ENCODE results near the gene SIRPB2. TPM values are rescaled to one million over a fixed set of nuclear protein-coding genes. Genes with fewer than 3 reads are reported as not detected.

SIRPB2 gene
- total and polyA plus RNA-seq, 2 of the 4 experiments (the other 2 are of a cell fraction): not detected

DNA sequence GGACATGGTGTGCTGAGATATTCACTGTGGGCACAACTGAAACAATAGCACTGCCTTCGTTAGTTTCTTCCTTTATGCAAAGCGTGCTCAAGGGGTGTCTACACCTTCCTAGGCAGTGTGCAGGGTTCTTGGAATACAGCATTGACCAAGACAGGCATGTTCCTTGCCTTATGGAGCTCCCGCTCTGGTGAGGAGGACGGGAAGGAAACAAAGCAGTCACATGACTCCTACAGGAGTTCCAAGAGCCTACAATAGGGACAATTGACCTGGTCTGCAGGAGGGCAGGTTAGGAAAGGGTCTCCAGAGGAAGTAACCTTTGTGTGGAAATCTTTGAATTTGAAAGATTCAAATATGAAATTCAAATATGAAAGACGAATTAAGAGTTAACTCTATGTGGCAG lies 25.8 kb upstream of the SIRPB2 start:
- no peak overlapping the region for H3K4ac ChIP-seq (ENCODE audit: low read depth, low read length)
- no peak overlapping the region for H2AK5ac ChIP-seq (ENCODE audit: low read depth, low read length)
- intact Hi-C loops (cut with micrococcal nuclease): no loop called here
- in situ Hi-C loops (cut with MboI; ENCODE audit: low sequenced_read_pairs): no loop called here
- no peak overlapping the region for H3K4me2 ChIP-seq (ENCODE audit: low read depth, low read length)
- H3K4me3 ChIP-seq (ENCODE audit: insufficient read depth, low read depth, low read length): no peak overlapping the region
- no peak overlapping the region for H3K14ac ChIP-seq (replicated peaks; ENCODE audit: low read depth, low read length)
- H3K9me3 ChIP-seq (ENCODE audit: control insufficient read depth, insufficient read depth, low read length): no peaks in the 10 kb centered on the region
- no peaks in the 10 kb centered on the region for H3K4me1 ChIP-seq (ENCODE audit: control insufficient read depth, insufficient read depth, low read length)
- no peak overlapping the region for H4K91ac ChIP-seq (ENCODE audit: insufficient read depth, low read depth, low read length)
- CTCF ChIA-PET: no interaction called here
- H4K8ac ChIP-seq (ENCODE audit: low read depth in 2 of 2, low read length in 2 of 2): no peak overlapping the region
- POLR2A ChIA-PET (ENCODE audit: unreplicated experiment): no interaction called here
- H3K36me3 ChIP-seq (ENCODE audit: control insufficient read depth, insufficient read depth, low read length): no peaks in the 10 kb centered on the region
- no peaks in the 10 kb centered on the region for H4K20me1 ChIP-seq (ENCODE audit: insufficient read depth, low read length)
- H3K9ac ChIP-seq (ENCODE audit: low read depth, low read length): no peak overlapping the region
- H2BK120ac ChIP-seq (ENCODE audit: low read depth, low read length): no peak overlapping the region
- H2BK15ac ChIP-seq (ENCODE audit: low read depth, low read length): no peak overlapping the region
- no peak overlapping the region for H3K27ac ChIP-seq (ENCODE audit: insufficient read depth, low read length)
- H2BK5ac ChIP-seq (ENCODE audit: low read depth, low read length, poor library complexity, severe bottlenecking): no peak overlapping the region
- BruUV-seq (replicated peaks): no TSS peak
- H3K18ac ChIP-seq (ENCODE audit: low read depth, low read length): no peak overlapping the region
- dilution Hi-C loops (cut with HindIII; ENCODE audit: low sequenced_read_pairs, unreplicated experiment): no loop called here
- DNase-seq (no peak), ATAC-seq (ENCODE audit: low read depth) (no peak)
- no peak overlapping the region for H3K23ac ChIP-seq (ENCODE audit: low read depth, low read length)
- H2AK9ac ChIP-seq (replicated peaks; ENCODE audit: low read depth, low read length, poor library complexity): no peak overlapping the region
- no peak overlapping the region for H3K56ac ChIP-seq (ENCODE audit: extremely low read depth, insufficient read depth, low read length)
- TF ChIP-seq MXI1 (IDR thresholded peaks at IDR 0.05; ENCODE audit: borderline replicate concordance, low read depth, low read length): no peak
- no peak for TF ChIP-seq RCOR1 (IDR thresholded peaks at IDR 0.05; ENCODE audit: insufficient replicate concordance, low read length)
- TF ChIP-seq MAZ (IDR thresholded peaks at IDR 0.05; ENCODE audit: borderline replicate concordance, low read depth, low read length): no peak
- no peak for TF ChIP-seq CEBPB (IDR thresholded peaks at IDR 0.05; ENCODE audit: low read depth, low read length)
- TF ChIP-seq, protein P1, sequence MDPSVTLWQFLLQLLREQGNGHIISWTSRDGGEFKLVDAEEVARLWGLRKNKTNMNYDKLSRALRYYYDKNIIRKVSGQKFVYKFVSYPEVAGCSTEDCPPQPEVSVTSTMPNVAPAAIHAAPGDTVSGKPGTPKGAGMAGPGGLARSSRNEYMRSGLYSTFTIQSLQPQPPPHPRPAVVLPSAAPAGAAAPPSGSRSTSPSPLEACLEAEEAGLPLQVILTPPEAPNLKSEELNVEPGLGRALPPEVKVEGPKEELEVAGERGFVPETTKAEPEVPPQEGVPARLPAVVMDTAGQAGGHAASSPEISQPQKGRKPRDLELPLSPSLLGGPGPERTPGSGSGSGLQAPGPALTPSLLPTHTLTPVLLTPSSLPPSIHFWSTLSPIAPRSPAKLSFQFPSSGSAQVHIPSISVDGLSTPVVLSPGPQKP (IDR thresholded peaks at IDR 0.05; ENCODE audit: borderline replicate concordance, low read depth, low read length): no peak
- TF ChIP-seq, protein P2, sequence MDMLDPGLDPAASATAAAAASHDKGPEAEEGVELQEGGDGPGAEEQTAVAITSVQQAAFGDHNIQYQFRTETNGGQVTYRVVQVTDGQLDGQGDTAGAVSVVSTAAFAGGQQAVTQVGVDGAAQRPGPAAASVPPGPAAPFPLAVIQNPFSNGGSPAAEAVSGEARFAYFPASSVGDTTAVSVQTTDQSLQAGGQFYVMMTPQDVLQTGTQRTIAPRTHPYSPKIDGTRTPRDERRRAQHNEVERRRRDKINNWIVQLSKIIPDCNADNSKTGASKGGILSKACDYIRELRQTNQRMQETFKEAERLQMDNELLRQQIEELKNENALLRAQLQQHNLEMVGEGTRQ (IDR thresholded peaks at IDR 0.05; ENCODE audit: low read depth, low read length): no peak
- no peak for TF ChIP-seq RAD21 (IDR thresholded peaks at IDR 0.05; ENCODE audit: low read length)
- TF ChIP-seq CHD1 (IDR thresholded peaks at IDR 0.05; ENCODE audit: low read depth, low read length): no peak
- TF ChIP-seq NFE2L2 (IDR thresholded peaks at IDR 0.05; ENCODE audit: low read depth, low read length): no peak
- no peak for TF ChIP-seq RFX5 (IDR thresholded peaks at IDR 0.05; ENCODE audit: low read depth, low read length)
- TF ChIP-seq BHLHE40 (IDR thresholded peaks at IDR 0.05; ENCODE audit: low read depth, low read length): no peak
- TF ChIP-seq SMC3 (IDR thresholded peaks at IDR 0.05; ENCODE audit: low read depth, low read length): no peak
- no peak for TF ChIP-seq MAFK (IDR thresholded peaks at IDR 0.05; ENCODE audit: low read depth, low read length)
- TF ChIP-seq POLR2A (IDR thresholded peaks at IDR 0.05; ENCODE audit: low read depth, low read length): no peak
- TF ChIP-seq, protein P3, sequence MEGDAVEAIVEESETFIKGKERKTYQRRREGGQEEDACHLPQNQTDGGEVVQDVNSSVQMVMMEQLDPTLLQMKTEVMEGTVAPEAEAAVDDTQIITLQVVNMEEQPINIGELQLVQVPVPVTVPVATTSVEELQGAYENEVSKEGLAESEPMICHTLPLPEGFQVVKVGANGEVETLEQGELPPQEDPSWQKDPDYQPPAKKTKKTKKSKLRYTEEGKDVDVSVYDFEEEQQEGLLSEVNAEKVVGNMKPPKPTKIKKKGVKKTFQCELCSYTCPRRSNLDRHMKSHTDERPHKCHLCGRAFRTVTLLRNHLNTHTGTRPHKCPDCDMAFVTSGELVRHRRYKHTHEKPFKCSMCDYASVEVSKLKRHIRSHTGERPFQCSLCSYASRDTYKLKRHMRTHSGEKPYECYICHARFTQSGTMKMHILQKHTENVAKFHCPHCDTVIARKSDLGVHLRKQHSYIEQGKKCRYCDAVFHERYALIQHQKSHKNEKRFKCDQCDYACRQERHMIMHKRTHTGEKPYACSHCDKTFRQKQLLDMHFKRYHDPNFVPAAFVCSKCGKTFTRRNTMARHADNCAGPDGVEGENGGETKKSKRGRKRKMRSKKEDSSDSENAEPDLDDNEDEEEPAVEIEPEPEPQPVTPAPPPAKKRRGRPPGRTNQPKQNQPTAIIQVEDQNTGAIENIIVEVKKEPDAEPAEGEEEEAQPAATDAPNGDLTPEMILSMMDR (conservative IDR thresholded peaks at IDR 0.05; ENCODE audit: low read depth, low read length): no peak
- no peak for TF ChIP-seq FOS (IDR thresholded peaks at IDR 0.05; ENCODE audit: low read depth, low read length)
- H2AFZ ChIP-seq (replicated peaks; ENCODE audit: low read length, poor library complexity): no peak overlapping the region
- H3K9me1 ChIP-seq (ENCODE audit: insufficient read depth, low read length): no peaks in the 10 kb centered on the region
- H3K27me3 ChIP-seq (ENCODE audit: control insufficient read depth, insufficient read depth, low read length): peaks cover 5% of the 10 kb centered on the region; the same call in 1 of the 2 replicates
- H3K79me1 ChIP-seq (ENCODE audit: low read depth in 1 of 2, low read length in 2 of 2): no peaks in the 10 kb centered on the region
- no CpG with 5 or more reads among the region's 5 CpGs for WGBS, 2 experiments (ENCODE audit: extremely low coverage in 2 of 2, insufficient read length in 1 of 2)
- H4K5ac ChIP-seq (ENCODE audit: low read depth, low read length): no peak overlapping the region
- no peak overlapping the region for H2BK20ac ChIP-seq (ENCODE audit: low read depth, low read length)
